GM23338 (cell line): ENCODE measurements around the gene RNF166. TPM values are rescaled to one million over a fixed set of nuclear protein-coding genes. Genes with fewer than 3 reads are reported as not detected.

Experiments used
- ATAC-seq: fragments of 200-7000 bp; cut with Tn5 transposase; 3 replicates; pipeline ENCODE4 v1.9.1; 2020
- DNase-seq: peaks from one replicate; pipeline ENCODE4 v3.0.0-alpha.2; 2015; ENCODE audit warnings: low spot score
- H2AFZ ChIP-seq: fragments of 200-600 bp; sonication (generic); 2 replicates; pipeline ENCODE4 v1.8.0; 2016; ENCODE audit warnings: antibody characterized with exemption, mild to moderate bottlenecking, moderate library complexity
- H3F3A ChIP-seq: fragments of 200-600 bp; sonication (generic); replicated peaks from 2 replicates; pipeline ENCODE4 v1.8.0; 2017; ENCODE audit warnings: antibody characterized with exemption, mixed run types, low read depth
- H3K27ac ChIP-seq: fragments of 200-600 bp; sonication (generic); 2 replicates; pipeline ENCODE4 v1.6.1; 2016; ENCODE audit warnings: low read depth
- H3K27me3 ChIP-seq: fragments of 200-600 bp; sonication (generic); 2 replicates; pipeline ENCODE4 v1.8.0; 2016; ENCODE audit warnings: mild to moderate bottlenecking, mixed run types, moderate library complexity; ENCODE audit not compliant: insufficient read depth
- H3K36me3 ChIP-seq: fragments of 200-600 bp; sonication (generic); 2 replicates; pipeline ENCODE4 v1.8.0; 2016; ENCODE audit warnings: mild to moderate bottlenecking; ENCODE audit not compliant: insufficient read depth
- H3K4me1 ChIP-seq: fragments of 200-600 bp; sonication (generic); 2 replicates; pipeline ENCODE4 v1.8.0; 2016; ENCODE audit warnings: mild to moderate bottlenecking, moderate library complexity; ENCODE audit not compliant: insufficient read depth
- H3K4me2 ChIP-seq: fragments of 200-600 bp; sonication (generic); 2 replicates; pipeline ENCODE4 v1.7.1; 2017; ENCODE audit warnings: mixed run types
- H3K4me3 ChIP-seq: fragments of 200-600 bp; sonication (generic); 2 replicates; pipeline ENCODE4 v1.6.1; 2016; ENCODE audit warnings: mixed run types
- H3K79me2 ChIP-seq: fragments of 200-600 bp; sonication (generic); replicated peaks from 2 replicates; pipeline ENCODE4 v1.8.0; 2017; ENCODE audit warnings: mild to moderate bottlenecking; ENCODE audit not compliant: insufficient read depth
- H3K9me2 ChIP-seq: fragments of 200-600 bp; sonication (generic); 2 replicates; pipeline ENCODE4 v1.8.0; 2017; ENCODE audit not compliant: insufficient read depth
- H4K20me1 ChIP-seq: fragments of 200-600 bp; sonication (generic); replicated peaks from 2 replicates; pipeline ENCODE4 v1.8.0; 2017; ENCODE audit warnings: mild to moderate bottlenecking; ENCODE audit not compliant: insufficient read depth
- H3K27ac Mint-ChIP-seq: 2 replicates; pipeline ENCODE4 v1.8.0; 2020; ENCODE audit warnings: inconsistent platforms, mild to moderate bottlenecking, moderate library complexity, mixed read lengths
- H3K27me3 Mint-ChIP-seq: 3 replicates; pipeline ENCODE4 v1.8.0; 2022; ENCODE audit warnings: low read depth, mild to moderate bottlenecking, moderate library complexity, mixed read lengths, inconsistent platforms; ENCODE audit not compliant: insufficient read depth, poor library complexity
- H3K36me3 Mint-ChIP-seq: 3 replicates; pipeline ENCODE4 v1.8.0; 2021; ENCODE audit warnings: low read depth, mild to moderate bottlenecking, inconsistent platforms, moderate library complexity, mixed read lengths
- H3K4me1 Mint-ChIP-seq: 3 replicates; pipeline ENCODE4 v1.8.0; 2020; ENCODE audit warnings: mild to moderate bottlenecking, inconsistent platforms, mixed read lengths
- H3K4me3 Mint-ChIP-seq: 3 replicates; pipeline ENCODE4 v1.8.0; 2021; ENCODE audit warnings: moderate library complexity, mild to moderate bottlenecking, inconsistent platforms, mixed read lengths
- H3K9me3 Mint-ChIP-seq: 3 replicates; pipeline ENCODE4 v1.8.0; 2020; ENCODE audit warnings: moderate library complexity, mild to moderate bottlenecking, inconsistent platforms, mixed read lengths
- CREB1 ChIP-seq: fragments of 250-450 bp; sonication (Bioruptor Pico); IDR thresholded peaks from 2 replicates; pipeline ENCODE4 v1.5.0; 2020; ENCODE audit warnings: low read depth, mild to moderate bottlenecking, moderate library complexity
- EZH2 ChIP-seq: fragments of 200-600 bp; sonication (generic); IDR thresholded peaks from one replicate; pipeline ENCODE4 v1.8.0; 2017; ENCODE audit warnings: antibody characterized with exemption, mild to moderate bottlenecking, low read depth; ENCODE audit not compliant: unreplicated experiment
- EZH2phosphoT487 ChIP-seq: fragments of 200-600 bp; sonication (generic); IDR thresholded peaks from one replicate; pipeline ENCODE4 v1.8.1; 2018; ENCODE audit warnings: antibody characterized with exemption; ENCODE audit not compliant: unreplicated experiment
- JUNB ChIP-seq: IDR thresholded peaks from one replicate; pipeline ENCODE4 v1.6.1; 2016; ENCODE audit warnings: antibody characterized with exemption; ENCODE audit not compliant: unreplicated experiment
- NANOG ChIP-seq: IDR thresholded peaks from 2 replicates; pipeline ENCODE4 v1.6.1; 2016; ENCODE audit warnings: antibody characterized with exemption, borderline replicate concordance
- POLR2AphosphoS5 ChIP-seq: IDR thresholded peaks from 2 replicates; pipeline ENCODE4 v1.6.1; 2016; ENCODE audit warnings: antibody characterized with exemption, low read depth
- STAT1 ChIP-seq: IDR thresholded peaks from one replicate; pipeline ENCODE4 v1.6.1; 2016; ENCODE audit warnings: antibody characterized with exemption; ENCODE audit not compliant: unreplicated experiment
- ZNF114 ChIP-seq: fragments of 250-450 bp; sonication (Bioruptor Pico); IDR thresholded peaks from 2 replicates; pipeline ENCODE4 v1.5.0; 2020; ENCODE audit warnings: mild to moderate bottlenecking, moderate library complexity
- ZNF331 ChIP-seq: fragments of 250-450 bp; sonication (Bioruptor Pico); IDR thresholded peaks from 2 replicates; pipeline ENCODE4 v1.5.0; 2020; ENCODE audit warnings: low read depth, mild to moderate bottlenecking, moderate library complexity
- polyA plus RNA-seq: library from polyadenylated mRNA; unstranded; fragments of >200 nt; fragmentation: Nextera tagmentation; extraction: Ambion mirVana; gene quantifications from 2 replicates; pipeline ENCODE4 v1.2.1, GENCODE V29; 2016
- total RNA-seq: library from RNA; depleted of rRNA; stranded (reverse); fragments of >200 nt; shearing (Covaris generic); gene quantifications from 2 replicates; pipeline ENCODE4 v1.2.3, GENCODE V29; 2014
- TF ChIP-seq, protein P1 (sequence below): fragments of 250-450 bp; sonication (Bioruptor Pico); IDR thresholded peaks from 2 replicates; pipeline ENCODE4 v1.5.0; 2020; ENCODE audit warnings: mild to moderate bottlenecking, moderate library complexity
- TF ChIP-seq, protein P2 (sequence below): IDR thresholded peaks from one replicate; pipeline ENCODE4 v1.6.1; 2018; ENCODE audit warnings: antibody characterized with exemption; ENCODE audit not compliant: unreplicated experiment
- TF ChIP-seq, protein P3 (sequence below), 2 experiments: fragments of 200-600 bp in 1 of 2; sonication (generic) in 1 of 2; conservative IDR thresholded peaks; 2 replicates each; pipeline versions ENCODE4 v1.5.1 to v1.6.1; 2016 to 2017; ENCODE audit warnings: antibody characterized with exemption in 2 of 2, low read depth in 2 of 2, mild to moderate bottlenecking in 2 of 2, moderate library complexity in 1 of 2
- TF ChIP-seq, protein P4 (sequence below): IDR thresholded peaks from 2 replicates; pipeline ENCODE4 v1.6.1; 2016; ENCODE audit warnings: antibody characterized with exemption

The RNF166 gene
- total and polyA plus RNA-seq, 2 experiments from 2014 or later: 24.9 to 43.4 TPM

DNA sequence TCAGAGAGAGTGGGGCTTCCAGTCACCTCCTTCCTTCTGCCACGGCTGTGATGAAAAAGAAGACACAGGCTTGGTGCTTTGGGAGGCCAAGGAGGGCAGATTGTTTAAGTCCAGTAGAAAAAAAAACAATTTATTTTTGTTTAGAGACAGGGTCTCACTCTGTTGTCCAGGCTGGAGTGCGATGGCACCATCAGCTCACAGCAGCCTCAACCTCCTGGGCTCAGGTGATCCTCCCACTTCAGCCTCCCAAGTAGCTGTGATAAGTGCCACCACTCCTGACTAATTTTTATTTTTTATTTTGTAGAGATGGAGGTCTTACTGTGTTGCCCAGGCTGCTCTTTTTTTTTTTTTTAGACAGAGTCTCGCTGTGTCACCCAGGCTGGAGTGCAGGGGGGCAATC lies 40.6 kb downstream of the RNF166 start:
- H3K9me2 ChIP-seq: no peaks in the 10 kb centered on the region
- H3K4me3 ChIP-seq: no peak overlapping the region
- Mint-ChIP-seq H3K27me3 (peaks cover 24% of the 10 kb centered on the region), H3K36me3 (peaks cover 18% of the 10 kb centered on the region), H3K9me3 (peaks cover 14% of the 10 kb centered on the region), H3K4me1 (peaks cover 13% of the 10 kb centered on the region; the same call in 2 of the 3 replicates), H3K4me3 (no peak overlapping the region), H3K27ac (no peak overlapping the region)
- ATAC-seq: no peak
- peaks cover 14% of the 10 kb centered on the region for H4K20me1 ChIP-seq
- 0 out of 2 replicates have a peak, but pooled peaks cover 9% of the 10 kb centered on the region for H3F3A ChIP-seq
- TF ChIP-seq STAT1: no peak
- TF ChIP-seq, protein P1, sequence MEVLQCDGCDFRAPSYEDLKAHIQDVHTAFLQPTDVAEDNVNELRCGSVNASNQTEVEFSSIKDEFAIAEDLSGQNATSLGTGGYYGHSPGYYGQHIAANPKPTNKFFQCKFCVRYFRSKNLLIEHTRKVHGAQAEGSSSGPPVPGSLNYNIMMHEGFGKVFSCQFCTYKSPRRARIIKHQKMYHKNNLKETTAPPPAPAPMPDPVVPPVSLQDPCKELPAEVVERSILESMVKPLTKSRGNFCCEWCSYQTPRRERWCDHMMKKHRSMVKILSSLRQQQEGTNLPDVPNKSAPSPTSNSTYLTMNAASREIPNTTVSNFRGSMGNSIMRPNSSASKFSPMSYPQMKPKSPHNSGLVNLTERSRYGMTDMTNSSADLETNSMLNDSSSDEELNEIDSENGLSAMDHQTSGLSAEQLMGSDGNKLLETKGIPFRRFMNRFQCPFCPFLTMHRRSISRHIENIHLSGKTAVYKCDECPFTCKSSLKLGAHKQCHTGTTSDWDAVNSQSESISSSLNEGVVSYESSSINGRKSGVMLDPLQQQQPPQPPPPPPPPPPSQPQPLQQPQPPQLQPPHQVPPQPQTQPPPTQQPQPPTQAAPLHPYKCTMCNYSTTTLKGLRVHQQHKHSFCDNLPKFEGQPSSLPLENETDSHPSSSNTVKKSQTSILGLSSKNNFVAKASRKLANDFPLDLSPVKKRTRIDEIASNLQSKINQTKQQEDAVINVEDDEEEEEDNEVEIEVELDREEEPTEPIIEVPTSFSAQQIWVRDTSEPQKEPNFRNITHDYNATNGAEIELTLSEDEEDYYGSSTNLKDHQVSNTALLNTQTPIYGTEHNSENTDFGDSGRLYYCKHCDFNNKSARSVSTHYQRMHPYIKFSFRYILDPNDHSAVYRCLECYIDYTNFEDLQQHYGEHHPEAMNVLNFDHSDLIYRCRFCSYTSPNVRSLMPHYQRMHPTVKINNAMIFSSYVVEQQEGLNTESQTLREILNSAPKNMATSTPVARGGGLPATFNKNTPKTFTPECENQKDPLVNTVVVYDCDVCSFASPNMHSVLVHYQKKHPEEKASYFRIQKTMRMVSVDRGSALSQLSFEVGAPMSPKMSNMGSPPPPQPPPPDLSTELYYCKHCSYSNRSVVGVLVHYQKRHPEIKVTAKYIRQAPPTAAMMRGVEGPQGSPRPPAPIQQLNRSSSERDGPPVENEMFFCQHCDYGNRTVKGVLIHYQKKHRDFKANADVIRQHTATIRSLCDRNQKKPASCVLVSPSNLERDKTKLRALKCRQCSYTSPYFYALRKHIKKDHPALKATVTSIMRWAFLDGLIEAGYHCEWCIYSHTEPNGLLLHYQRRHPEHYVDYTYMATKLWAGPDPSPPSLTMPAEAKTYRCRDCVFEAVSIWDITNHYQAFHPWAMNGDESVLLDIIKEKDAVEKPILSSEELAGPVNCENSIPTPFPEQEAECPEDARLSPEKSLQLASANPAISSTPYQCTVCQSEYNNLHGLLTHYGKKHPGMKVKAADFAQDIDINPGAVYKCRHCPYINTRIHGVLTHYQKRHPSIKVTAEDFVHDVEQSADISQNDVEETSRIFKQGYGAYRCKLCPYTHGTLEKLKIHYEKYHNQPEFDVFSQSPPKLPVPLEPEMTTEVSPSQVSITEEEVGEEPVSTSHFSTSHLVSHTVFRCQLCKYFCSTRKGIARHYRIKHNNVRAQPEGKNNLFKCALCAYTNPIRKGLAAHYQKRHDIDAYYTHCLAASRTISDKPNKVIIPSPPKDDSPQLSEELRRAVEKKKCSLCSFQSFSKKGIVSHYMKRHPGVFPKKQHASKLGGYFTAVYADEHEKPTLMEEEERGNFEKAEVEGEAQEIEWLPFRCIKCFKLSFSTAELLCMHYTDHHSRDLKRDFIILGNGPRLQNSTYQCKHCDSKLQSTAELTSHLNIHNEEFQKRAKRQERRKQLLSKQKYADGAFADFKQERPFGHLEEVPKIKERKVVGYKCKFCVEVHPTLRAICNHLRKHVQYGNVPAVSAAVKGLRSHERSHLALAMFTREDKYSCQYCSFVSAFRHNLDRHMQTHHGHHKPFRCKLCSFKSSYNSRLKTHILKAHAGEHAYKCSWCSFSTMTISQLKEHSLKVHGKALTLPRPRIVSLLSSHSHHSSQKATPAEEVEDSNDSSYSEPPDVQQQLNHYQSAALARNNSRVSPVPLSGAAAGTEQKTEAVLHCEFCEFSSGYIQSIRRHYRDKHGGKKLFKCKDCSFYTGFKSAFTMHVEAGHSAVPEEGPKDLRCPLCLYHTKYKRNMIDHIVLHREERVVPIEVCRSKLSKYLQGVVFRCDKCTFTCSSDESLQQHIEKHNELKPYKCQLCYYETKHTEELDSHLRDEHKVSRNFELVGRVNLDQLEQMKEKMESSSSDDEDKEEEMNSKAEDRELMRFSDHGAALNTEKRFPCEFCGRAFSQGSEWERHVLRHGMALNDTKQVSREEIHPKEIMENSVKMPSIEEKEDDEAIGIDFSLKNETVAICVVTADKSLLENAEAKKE (CRISPR knock-in tag): no peak
- TF ChIP-seq NANOG: no peak
- no peak for TF ChIP-seq ZNF331 (CRISPR knock-in tag)
- no peak for TF ChIP-seq EZH2
- TF ChIP-seq JUNB: no peak
- TF ChIP-seq, protein P2, sequence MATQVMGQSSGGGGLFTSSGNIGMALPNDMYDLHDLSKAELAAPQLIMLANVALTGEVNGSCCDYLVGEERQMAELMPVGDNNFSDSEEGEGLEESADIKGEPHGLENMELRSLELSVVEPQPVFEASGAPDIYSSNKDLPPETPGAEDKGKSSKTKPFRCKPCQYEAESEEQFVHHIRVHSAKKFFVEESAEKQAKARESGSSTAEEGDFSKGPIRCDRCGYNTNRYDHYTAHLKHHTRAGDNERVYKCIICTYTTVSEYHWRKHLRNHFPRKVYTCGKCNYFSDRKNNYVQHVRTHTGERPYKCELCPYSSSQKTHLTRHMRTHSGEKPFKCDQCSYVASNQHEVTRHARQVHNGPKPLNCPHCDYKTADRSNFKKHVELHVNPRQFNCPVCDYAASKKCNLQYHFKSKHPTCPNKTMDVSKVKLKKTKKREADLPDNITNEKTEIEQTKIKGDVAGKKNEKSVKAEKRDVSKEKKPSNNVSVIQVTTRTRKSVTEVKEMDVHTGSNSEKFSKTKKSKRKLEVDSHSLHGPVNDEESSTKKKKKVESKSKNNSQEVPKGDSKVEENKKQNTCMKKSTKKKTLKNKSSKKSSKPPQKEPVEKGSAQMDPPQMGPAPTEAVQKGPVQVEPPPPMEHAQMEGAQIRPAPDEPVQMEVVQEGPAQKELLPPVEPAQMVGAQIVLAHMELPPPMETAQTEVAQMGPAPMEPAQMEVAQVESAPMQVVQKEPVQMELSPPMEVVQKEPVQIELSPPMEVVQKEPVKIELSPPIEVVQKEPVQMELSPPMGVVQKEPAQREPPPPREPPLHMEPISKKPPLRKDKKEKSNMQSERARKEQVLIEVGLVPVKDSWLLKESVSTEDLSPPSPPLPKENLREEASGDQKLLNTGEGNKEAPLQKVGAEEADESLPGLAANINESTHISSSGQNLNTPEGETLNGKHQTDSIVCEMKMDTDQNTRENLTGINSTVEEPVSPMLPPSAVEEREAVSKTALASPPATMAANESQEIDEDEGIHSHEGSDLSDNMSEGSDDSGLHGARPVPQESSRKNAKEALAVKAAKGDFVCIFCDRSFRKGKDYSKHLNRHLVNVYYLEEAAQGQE: no peak
- TF ChIP-seq CREB1 (CRISPR knock-in tag): no peak
- TF ChIP-seq, protein P3, sequence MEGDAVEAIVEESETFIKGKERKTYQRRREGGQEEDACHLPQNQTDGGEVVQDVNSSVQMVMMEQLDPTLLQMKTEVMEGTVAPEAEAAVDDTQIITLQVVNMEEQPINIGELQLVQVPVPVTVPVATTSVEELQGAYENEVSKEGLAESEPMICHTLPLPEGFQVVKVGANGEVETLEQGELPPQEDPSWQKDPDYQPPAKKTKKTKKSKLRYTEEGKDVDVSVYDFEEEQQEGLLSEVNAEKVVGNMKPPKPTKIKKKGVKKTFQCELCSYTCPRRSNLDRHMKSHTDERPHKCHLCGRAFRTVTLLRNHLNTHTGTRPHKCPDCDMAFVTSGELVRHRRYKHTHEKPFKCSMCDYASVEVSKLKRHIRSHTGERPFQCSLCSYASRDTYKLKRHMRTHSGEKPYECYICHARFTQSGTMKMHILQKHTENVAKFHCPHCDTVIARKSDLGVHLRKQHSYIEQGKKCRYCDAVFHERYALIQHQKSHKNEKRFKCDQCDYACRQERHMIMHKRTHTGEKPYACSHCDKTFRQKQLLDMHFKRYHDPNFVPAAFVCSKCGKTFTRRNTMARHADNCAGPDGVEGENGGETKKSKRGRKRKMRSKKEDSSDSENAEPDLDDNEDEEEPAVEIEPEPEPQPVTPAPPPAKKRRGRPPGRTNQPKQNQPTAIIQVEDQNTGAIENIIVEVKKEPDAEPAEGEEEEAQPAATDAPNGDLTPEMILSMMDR (conservative IDR thresholded peaks at IDR 0.05; ENCODE audit: low read depth in 2 of 2): no peak
- no peak for TF ChIP-seq POLR2AphosphoS5
- TF ChIP-seq, protein P4, sequence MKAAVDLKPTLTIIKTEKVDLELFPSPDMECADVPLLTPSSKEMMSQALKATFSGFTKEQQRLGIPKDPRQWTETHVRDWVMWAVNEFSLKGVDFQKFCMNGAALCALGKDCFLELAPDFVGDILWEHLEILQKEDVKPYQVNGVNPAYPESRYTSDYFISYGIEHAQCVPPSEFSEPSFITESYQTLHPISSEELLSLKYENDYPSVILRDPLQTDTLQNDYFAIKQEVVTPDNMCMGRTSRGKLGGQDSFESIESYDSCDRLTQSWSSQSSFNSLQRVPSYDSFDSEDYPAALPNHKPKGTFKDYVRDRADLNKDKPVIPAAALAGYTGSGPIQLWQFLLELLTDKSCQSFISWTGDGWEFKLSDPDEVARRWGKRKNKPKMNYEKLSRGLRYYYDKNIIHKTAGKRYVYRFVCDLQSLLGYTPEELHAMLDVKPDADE: no peak
- TF ChIP-seq ZNF114 (CRISPR knock-in tag): no peak
- TF ChIP-seq EZH2phosphoT487: no peak
- H2AFZ ChIP-seq: no peak overlapping the region
- no peak overlapping the region for H3K27ac ChIP-seq
- H3K36me3 ChIP-seq: no peaks in the 10 kb centered on the region
- peaks cover 18% of the 10 kb centered on the region for H3K4me1 ChIP-seq
- H3K27me3 ChIP-seq: no peaks in the 10 kb centered on the region
- no peak overlapping the region for H3K4me2 ChIP-seq
- peaks cover 39% of the 10 kb centered on the region for H3K79me2 ChIP-seq
- DNase-seq: no peak
